Measurements from ENCODE around the gene SALL3. TPM values are rescaled to one million over a fixed set of nuclear protein-coding genes. Genes with fewer than 3 reads are reported as not detected.
A peak's percentile ranks its signal among the peaks of the same experiment; 100 is the strongest.

SALL3 gene
- total RNA-seq, 1 donor from 2014 or later: 14.6 TPM

DNA sequence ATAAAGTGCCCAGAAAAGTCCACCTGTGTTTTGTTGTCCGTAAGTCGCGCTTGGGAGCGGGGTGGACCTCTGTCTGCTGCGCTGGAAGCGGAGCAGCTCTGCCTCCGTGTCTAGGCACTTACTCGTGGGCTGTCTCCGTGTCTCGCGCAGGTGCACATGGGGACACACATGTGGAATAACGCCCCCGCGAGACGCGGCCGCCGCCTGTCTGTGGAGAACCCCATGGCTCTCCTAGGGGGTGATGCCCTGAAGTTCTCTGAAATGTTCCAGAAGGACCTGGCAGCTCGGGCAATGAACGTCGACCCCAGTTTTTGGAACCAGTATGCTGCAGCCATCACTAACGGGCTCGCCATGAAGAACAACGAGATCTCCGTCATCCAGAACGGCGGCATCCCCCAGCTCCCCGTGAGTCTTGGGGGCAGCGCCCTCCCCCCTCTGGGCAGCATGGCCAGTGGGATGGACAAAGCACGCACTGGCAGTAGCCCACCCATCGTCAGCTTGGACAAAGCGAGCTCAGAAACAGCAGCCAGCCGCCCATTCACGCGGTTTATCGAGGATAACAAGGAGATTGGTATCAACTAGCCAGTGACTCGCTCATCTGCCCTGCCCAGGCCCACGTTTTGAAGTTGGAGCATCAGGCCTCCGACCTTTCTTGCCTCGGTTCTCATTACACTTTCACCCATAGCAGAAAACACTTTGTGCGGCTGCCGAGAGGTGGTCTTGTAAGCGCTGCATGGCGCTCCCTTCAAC, 17.3 kb downstream of the SALL3 start:
- Mint-ChIP-seq H3K9me3 (no peaks in the 10 kb centered on the region), H3K4me3 (no peak overlapping the region), H3K36me3 (no peaks in the 10 kb centered on the region), H3K27me3 (no peaks in the 10 kb centered on the region), H3K27ac (no peak overlapping the region), H3K4me1 (ENCODE audit: unreplicated experiment) (peaks cover 5% of the 10 kb centered on the region)
- TF ChIP-seq, protein P1, sequence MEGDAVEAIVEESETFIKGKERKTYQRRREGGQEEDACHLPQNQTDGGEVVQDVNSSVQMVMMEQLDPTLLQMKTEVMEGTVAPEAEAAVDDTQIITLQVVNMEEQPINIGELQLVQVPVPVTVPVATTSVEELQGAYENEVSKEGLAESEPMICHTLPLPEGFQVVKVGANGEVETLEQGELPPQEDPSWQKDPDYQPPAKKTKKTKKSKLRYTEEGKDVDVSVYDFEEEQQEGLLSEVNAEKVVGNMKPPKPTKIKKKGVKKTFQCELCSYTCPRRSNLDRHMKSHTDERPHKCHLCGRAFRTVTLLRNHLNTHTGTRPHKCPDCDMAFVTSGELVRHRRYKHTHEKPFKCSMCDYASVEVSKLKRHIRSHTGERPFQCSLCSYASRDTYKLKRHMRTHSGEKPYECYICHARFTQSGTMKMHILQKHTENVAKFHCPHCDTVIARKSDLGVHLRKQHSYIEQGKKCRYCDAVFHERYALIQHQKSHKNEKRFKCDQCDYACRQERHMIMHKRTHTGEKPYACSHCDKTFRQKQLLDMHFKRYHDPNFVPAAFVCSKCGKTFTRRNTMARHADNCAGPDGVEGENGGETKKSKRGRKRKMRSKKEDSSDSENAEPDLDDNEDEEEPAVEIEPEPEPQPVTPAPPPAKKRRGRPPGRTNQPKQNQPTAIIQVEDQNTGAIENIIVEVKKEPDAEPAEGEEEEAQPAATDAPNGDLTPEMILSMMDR (conservative IDR thresholded peaks at IDR 0.05): no peak
- no peak for DNase-seq (ENCODE audit: extremely low spot score, unreplicated experiment)

DNA sequence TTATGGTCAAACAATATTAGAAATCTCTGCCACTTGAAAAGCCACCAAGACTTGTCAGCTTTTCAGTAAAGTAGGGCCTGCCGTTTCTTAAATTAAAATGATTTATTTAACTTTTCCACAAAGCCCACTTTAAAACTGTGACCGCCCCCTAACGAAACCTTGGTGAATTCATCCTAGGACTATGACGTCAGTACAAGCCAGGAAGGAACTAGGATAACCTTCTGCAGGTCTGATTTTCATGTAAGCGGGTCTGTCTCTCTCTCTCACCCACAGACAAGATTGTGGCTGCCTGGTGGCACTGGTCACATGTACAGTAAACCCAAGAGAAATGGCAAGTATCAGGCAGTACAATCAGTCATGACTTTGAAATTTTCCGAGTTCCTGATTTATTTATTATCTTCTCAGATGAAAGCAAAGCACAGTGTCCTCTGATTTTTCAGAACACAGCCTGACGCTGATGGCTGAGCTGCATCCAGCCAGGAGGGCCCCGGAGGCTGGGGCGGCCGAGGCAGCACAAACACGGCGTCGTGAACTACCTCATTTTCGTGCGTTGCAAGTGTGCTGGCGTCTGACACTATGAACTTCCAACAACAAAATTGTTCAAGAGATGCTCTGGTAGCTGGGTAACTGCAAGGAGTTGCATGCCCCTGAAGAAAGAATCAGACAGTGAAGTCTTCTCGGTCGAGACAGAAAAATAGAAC, 18.9 kb downstream of the SALL3 start:
- no peak for DNase-seq (ENCODE audit: extremely low spot score, unreplicated experiment)
- Mint-ChIP-seq H3K36me3 (no peaks in the 10 kb centered on the region), H3K27ac (no peak overlapping the region), H3K4me3 (no peak overlapping the region), H3K27me3 (no peaks in the 10 kb centered on the region), H3K9me3 (no peaks in the 10 kb centered on the region), H3K4me1 (ENCODE audit: unreplicated experiment) (peaks cover 5% of the 10 kb centered on the region)
- TF ChIP-seq, protein P1 (conservative IDR thresholded peaks at IDR 0.05): no peak

DNA sequence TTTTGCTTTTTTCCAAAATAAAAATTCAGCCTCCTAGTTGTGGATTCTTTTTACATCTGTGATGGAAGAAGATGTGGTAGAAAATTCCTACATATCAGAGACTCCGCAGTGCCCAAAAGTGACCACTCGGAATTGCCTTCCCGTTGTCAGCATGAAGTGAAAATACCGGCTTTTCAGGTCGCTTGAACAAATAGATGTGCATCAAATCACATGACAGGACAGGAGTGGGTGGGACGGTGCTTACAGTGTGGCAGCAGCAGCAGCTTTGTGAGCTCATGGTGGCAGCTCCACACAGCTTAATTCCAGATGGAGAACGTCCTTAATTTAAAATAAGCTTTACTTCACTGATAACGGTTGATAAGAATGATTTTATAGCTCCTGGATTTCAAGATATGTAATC, 20.3 kb downstream of the SALL3 start:
- peak overlapping the region; percentile 33 for H3K4me3 Mint-ChIP-seq
- no peaks in the 10 kb centered on the region for H3K36me3 Mint-ChIP-seq
- TF ChIP-seq, protein P1 (conservative IDR thresholded peaks at IDR 0.05): no peak
- no peak for DNase-seq (ENCODE audit: extremely low spot score, unreplicated experiment)
- no peaks in the 10 kb centered on the region for H3K27me3 Mint-ChIP-seq
- no peak overlapping the region for H3K27ac Mint-ChIP-seq
- H3K4me1 Mint-ChIP-seq (ENCODE audit: unreplicated experiment): peaks cover 5% of the 10 kb centered on the region
- H3K9me3 Mint-ChIP-seq: no peaks in the 10 kb centered on the region

DNA sequence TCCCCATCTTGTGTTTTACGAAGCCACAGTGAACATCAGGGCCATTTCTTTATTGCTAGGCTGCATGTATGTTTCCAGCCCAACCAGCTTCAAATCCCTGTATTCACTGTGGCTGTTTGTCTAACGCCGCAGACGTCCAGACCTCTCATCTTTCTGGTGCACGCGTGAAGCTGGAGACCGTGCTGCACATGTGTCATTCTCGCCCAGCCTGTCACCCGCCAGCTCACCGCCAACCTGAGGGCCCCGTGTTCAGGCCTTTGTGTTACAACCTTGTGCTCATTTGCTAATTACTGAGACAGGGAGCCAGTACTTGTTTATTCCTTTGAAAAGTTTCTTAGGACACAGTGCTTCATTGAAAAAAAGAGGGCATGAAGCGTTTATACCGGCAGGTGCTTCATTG, 21.4 kb downstream of the SALL3 start:
- Mint-ChIP-seq H3K36me3 (no peaks in the 10 kb centered on the region), H3K27me3 (no peaks in the 10 kb centered on the region), H3K27ac (no peak overlapping the region), H3K9me3 (no peaks in the 10 kb centered on the region), H3K4me3 (no peak overlapping the region), H3K4me1 (ENCODE audit: unreplicated experiment) (peaks cover 5% of the 10 kb centered on the region)
- TF ChIP-seq, protein P1 (conservative IDR thresholded peaks at IDR 0.05): no peak
- no peak for DNase-seq (ENCODE audit: extremely low spot score, unreplicated experiment)

DNA sequence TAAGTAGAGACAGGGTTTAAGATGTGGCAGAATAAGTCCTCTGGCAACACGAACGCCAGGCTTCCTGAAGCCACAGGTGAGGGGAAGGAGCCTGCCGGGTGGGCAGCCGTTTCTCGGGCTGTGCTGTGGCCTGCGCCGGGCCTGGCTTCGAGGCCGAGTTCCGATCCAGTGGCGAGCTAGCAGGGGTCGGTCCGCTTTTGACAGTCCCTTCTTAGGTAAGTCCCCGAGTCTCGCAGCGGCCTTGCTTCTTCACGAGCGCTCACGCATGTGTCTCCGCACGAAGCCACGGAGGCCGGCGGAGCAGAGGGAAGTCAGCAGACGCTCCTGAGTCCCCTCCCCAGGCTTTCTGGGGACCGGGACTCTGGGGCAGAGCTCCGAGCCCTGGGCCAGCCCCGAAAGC, 26.0 kb downstream of the SALL3 start:
- no peaks in the 10 kb centered on the region for H3K36me3 Mint-ChIP-seq
- H3K4me1 Mint-ChIP-seq (ENCODE audit: unreplicated experiment): no peaks in the 10 kb centered on the region
- H3K9me3 Mint-ChIP-seq: no peaks in the 10 kb centered on the region
- H3K27ac Mint-ChIP-seq: no peak overlapping the region
- TF ChIP-seq, protein P1 (conservative IDR thresholded peaks at IDR 0.05): no peak
- H3K4me3 Mint-ChIP-seq: no peak overlapping the region
- no peak for DNase-seq (ENCODE audit: extremely low spot score, unreplicated experiment)
- no peaks in the 10 kb centered on the region for H3K27me3 Mint-ChIP-seq

Measured in type B pancreatic cell (in vitro differentiated cells).